NCI-H2227 treated with DMSO at 0.1 percent for 48 hours (cell line): ENCODE measurements around the gene PCDH18.

ENCODE experiments used
- DNase-seq: peaks from one replicate; lab custom pipeline; 2025; lab: John Stamatoyannopoulos, UW

PCDH18 gene

DNA sequence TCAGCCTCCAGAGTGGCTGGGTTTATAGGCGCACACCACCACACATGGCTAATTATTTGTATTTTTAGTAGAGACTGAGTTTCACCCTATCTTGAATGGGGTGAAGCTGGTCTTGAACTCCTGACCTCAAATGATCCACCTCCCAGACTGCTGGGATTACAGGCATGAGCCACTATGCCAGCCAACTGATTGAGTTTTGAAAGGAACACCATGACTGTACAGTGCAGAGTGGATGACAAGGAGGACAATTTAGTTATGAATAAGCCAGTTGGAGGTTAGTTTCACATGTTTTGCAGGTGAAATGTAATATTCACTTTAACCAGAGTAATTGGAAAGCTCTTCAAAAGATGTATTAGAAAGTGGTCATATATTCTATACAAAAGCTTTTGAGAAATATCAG lies 60.8 kb downstream of the PCDH18 start:
- no peak for DNase-seq

DNA sequence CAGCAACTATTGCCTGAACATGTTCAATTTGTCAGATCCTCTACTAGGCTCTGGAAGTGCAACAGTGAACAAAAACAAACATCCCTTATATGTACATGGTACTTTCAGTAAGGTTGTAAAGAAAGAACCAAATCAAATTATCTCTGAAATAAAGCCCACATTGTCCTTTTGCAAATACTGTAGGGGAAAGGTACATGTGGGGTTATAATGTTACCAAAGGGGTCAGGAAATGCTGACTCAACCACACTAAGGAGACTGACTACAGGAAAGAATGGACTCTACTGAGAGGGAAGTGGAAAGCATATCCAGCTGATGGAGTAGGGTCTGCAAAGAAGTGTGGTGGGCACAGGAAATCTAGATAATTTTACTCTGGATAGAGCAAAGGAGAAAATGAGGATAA lies 61.5 kb downstream of the PCDH18 start:
- DNase-seq = no peak
